GM21723 (cell line): Measurements from ENCODE around the gene TNFAIP8L3.
"Not testable (repeated sequence)": the region's sequence is repeated elsewhere in the genome, so short reads cannot be mapped to it uniquely, and the experiment has no call there.

Experiments used
- ATAC-seq: cut with Tn5 transposase; IDR thresholded peaks from one replicate; pipeline ENCODE4 v1.9.1; 2021; ENCODE audit warnings: mild to moderate bottlenecking, moderate library complexity; ENCODE audit not compliant: unreplicated experiment

Gene TNFAIP8L3

GRCh38 chr15:51094606-51095569, at the start of gene TNFAIP8L3:
Gene TNFAIP8L3, minus strand, starts transcription at chr15:51094906. Its CDS starts 311 bp downstream, at chr15:51094595.
- no peak for ATAC-seq

GRCh38 chr15:51144021-51144532, 49.4 kb upstream of the TNFAIP8L3 start:
- ATAC-seq = no peak

GRCh38 chr15:51140347-51140746, 45.6 kb upstream of the TNFAIP8L3 start:
- ATAC-seq = not testable (repeated sequence)

DNA sequence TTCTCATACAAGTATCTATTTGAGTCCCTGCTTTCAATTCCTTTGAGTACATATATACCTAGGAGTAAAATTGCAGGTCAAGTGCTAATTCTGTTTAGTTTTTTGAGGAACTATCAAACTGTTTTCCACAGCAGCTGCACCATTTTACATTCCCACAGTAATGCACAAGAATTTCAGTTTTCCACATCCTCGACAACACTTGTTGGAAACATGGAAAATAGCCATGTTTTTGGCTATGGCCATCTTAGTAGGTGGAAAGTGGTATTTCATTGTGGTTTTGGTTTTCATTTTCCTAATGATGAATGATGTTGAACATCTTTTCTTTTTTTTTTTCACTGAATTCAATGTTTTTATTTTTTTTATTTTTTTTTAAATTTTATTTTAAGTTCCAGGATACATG, 44.4 kb upstream of the TNFAIP8L3 start:
- ATAC-seq = no peak

DNA sequence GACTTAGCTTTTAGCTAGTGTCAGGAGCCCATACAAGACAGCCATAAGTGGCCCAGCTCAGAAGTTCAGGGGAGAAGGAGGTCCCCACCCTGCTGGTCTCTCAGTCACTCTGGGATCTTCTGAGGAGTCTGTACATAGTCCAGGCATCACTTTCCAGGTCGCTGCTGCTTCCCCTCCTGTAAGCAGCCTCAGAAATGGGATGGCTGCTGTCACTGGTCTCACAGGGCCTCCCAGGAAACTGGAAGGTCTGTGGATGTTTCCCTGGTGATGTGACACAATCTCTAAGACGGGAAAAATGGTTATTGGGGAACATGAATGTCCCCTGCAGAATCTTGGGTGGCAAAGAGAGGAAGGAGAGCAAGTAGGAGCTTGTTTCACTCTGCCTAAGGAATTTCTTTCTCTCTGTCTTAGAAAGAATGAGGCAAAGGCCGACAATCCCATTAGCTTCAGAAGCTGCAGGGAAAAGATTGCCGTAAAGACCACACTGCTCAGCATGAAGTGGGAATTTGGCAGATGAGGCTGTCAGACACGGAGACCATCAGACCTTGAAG, 43.2 kb upstream of the TNFAIP8L3 start:
- no peak for ATAC-seq

GRCh38 chr15:51137024-51137423, 42.3 kb upstream of the TNFAIP8L3 start:
- ATAC-seq = no peak

DNA sequence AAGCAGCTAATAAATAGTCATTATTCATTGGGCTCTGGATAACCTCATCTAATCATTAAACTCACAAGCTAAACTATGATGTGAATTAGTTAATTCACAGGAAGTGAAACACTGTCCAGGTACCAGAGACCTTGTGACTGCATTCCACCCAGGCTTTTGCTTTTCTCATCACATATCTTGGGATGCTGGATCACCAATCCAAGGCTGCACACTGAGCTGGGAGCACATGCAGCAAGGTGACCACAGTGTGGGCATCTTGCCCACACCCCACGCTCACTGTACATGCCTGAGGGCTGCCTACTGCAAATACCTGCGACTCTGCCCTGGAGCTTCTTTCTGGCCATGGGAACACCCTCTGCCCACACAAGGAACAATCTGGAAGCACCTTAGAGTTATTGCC, 40.6 kb upstream of the TNFAIP8L3 start:
- ATAC-seq = no peak

DNA sequence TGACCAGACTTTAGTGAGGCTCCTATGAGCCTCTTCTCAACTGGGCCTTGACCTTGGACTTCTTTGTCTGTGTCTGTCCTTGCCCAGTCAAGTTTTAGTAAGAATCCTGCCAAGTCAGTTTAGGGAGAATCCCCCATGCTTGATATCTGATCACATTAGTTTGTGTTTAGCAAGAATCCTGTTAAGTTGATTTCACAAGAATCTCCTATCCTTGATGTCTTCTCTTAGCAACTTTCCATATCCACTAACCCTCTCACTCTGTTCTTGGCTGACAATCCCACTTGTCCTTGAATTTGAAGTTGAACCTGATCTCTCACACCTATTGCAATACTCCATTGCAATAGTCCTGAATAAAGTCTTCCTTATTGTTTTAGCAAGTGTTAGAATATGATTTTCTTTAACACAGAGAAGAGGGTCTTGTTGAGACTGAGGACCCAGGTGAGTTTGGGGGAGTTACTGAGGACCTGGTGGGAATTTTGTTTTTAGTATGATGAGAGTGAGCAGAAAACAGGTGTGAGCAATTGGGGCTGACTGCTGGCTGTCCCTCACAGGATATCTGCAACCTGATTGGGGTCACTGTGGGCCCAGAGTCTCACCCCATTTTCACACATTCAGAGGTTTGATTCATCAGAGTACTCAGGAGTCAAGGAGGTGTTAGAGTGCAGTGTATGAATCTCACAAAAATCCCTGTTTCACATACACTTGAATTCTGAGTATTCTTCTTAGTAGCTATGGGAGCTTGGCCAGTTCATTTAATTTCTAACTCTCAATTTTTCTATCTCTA, 39.9 kb upstream of the TNFAIP8L3 start:
- no peak for ATAC-seq

- ATAC-seq = no peak
Observed at GRCh38 chr15:51133140-51133765, 38.5 kb upstream of the TNFAIP8L3 start.

- no peak for ATAC-seq
Observed at GRCh38 chr15:51132384-51133139, 37.9 kb upstream of the TNFAIP8L3 start.

- ATAC-seq = no peak
Observed at GRCh38 chr15:51131596-51132290, 37.0 kb upstream of the TNFAIP8L3 start.

GRCh38 chr15:51130344-51130743, 35.6 kb upstream of the TNFAIP8L3 start:
- no peak for ATAC-seq

GRCh38 chr15:51129535-51130188, 35.0 kb upstream of the TNFAIP8L3 start:
- no peak for ATAC-seq

GRCh38 chr15:51128701-51129100, 34.0 kb upstream of the TNFAIP8L3 start:
- ATAC-seq = no peak

DNA sequence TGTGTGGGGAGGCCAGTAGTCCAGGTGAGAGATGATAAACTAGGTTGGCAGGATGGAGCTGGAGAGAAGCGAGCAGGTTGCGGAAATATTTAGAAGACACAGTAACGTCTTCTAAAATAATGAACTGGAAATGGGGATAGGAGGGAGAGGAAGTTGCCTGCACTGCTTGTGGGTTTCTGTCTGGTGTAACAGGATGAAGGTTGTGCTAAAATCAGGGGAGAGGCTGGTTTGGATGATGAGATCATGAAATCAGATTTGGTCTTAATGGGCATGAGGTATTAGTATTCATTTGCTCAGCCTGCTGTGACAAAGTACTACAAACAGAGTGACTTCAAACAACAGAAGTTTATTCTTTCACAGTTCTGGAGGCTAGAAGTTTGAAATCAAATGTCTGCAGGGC, 32.1 kb upstream of the TNFAIP8L3 start:
- ATAC-seq = no peak

- not testable (repeated sequence) for ATAC-seq
Observed at GRCh38 chr15:51123002-51123401, 28.3 kb upstream of the TNFAIP8L3 start.

DNA sequence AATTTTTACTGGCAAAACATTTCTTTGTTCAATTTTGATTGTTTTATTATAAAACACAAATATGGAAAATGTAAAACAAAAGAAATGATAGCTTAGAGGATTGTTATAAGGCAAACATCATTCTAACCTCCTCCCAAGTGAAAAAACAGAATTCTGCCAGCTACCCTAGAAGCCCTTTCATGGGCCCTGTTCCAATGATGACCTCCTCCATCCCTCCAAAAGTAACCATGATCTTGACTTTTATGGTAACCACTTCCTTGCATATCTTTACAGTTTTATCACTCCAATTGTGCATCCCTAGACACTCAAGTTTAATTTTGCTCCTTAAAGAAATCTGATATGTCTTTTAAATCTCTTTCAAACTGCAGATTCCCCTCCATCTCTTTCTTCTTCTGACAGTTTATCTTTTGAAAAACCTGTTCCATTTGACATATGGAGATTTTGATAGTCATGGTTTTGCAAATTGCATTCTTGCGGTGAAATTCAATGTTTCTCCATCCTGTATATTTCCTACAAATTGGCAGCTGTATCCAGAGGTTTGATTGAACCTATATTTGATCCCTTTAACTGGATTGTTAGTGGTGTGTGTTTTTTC, 27.0 kb upstream of the TNFAIP8L3 start:
- no peak for ATAC-seq

- no peak for ATAC-seq
Observed at GRCh38 chr15:51121118-51121517, 26.4 kb upstream of the TNFAIP8L3 start.

- ATAC-seq = no peak
Observed at GRCh38 chr15:51119120-51119519, 24.4 kb upstream of the TNFAIP8L3 start.
